ENCODE measurements around the gene CYLD.

Gene CYLD

GRCh38 chr16:50741225-50741780, 583 bp upstream of the CYLD start:
- no peak for DNase-seq

- DNase-seq: no peak
These were observed 802 bp downstream of the CYLD start for GRCh38 chr16:50742576-50743200.

- DNase-seq: no peak
These were observed 1.8 kb downstream of the CYLD start for GRCh38 chr16:50743581-50744225.

- DNase-seq: no peak
These were observed 3.0 kb downstream of the CYLD start for GRCh38 chr16:50744881-50745280.

DNA sequence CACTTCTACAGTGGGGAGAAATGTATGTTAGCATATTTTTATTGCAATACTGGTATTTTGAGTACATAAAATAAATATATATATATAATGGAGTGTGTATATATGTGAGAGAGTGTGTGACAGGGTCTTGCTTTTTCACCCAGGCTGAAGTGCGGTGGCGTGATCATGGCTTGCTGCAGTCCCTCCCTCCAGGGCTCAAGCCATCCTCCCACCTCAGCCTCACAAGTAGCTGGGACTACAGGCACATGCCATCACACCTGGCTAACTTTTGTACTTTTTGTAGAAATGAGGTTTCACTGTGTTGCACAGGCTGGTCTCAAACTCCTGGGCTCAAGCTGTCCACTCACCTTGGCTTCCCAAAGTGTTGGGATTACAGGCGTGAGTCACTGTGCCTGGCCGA, 4.1 kb downstream of the CYLD start:
- no peak for DNase-seq

DNA sequence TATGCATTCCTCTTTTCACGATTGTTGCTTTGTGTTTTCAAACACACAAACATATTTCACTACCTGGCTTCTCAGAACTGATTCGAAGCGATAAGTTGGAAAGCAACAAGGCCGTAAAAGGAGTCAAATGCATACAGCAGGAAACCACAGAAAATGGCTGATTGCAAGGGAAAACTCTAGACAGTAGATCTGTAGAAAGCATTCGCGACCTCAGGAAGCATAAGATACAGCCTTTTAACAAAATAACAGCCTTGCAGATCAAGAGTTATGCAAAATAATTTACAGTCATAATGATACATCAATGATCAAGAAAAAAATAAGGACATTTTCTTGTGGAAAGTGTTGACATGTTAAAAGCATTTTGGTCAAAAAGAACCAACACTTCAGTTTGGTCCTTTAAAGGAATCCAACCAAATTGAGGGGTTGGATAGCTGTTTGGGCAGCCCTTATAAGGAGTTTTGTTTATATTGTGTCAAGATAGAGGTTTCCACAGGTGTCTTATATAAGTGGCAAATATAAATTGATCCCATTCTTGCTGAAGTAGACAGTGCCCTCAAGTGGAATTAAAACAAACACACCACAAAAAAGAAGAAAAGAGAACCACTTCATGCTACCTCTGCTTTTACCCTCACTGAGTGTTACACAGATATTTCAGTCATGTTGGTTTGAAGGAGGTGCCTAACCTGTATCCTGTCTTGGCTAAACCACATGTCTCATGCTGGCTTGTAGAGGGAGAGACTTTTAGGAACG, 5.5 kb downstream of the CYLD start:
- no peak for DNase-seq

GRCh38 chr16:50751528-50751927, 9.6 kb downstream of the CYLD start:
- DNase-seq: no peak

GRCh38 chr16:50752471-50753235, 10.8 kb downstream of the CYLD start:
- DNase-seq: no peak

GRCh38 chr16:50756473-50756872, 14.6 kb downstream of the CYLD start:
- no peak for DNase-seq

DNA sequence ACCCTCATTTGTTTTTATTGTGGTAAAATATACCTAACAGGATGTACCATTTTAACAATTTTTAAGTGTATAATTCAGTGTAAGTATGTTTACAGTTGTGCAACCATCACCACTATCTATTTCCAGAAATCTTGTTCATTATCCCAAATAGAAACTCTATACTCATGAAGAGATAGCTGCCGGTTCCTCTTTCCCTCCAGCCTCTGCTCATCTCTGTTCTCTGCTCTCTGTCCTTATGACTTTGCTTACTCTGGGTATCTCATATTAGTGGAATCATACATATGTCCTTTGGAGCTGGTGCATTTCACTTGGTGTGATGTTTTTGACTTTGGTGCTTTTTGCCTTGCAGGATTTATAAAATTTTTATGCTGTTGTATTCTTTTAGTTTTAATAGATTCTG, 19.4 kb downstream of the CYLD start:
- DNase-seq: no peak

DNA sequence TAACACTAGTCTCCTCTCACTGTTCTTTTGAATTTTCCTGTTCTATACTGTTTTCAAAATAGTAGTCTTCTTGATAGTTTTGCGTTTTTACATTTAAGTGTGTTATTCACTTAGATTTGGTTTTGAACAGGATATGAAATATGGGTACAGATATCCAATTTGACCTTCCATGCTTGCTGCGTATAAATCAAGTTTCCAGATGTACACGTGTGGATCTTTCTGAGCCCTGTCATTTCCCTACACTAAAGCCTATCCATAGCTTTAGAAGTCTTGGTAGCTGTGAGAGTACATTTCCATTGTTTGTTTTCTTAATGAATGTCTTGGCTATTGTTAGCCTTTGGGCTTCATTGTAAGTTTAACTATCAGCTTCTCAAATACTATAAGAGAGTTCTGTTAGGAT, 20.4 kb downstream of the CYLD start:
- no peak for DNase-seq

GRCh38 chr16:50763211-50763610, 21.3 kb downstream of the CYLD start:
- DNase-seq: no peak

DNA sequence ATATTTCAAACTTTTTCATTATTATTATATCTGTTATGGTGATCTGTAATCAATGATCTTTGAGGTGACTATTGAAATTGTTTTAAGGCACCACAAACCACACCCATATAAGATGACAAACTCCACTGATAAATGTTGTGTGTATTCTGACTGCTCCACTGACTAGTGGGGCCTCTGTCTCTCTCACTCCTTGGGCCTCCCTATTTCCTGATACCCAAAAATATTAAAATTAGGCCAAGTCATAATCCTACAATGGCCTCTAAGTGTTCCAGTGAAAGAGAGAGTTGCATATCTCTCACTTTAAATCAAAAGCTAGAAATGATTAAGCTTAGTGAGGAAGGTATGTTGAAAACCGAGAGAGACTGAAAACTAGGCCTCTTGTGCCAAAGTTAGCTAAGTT, 23.4 kb downstream of the CYLD start:
- DNase-seq: no peak

DNA sequence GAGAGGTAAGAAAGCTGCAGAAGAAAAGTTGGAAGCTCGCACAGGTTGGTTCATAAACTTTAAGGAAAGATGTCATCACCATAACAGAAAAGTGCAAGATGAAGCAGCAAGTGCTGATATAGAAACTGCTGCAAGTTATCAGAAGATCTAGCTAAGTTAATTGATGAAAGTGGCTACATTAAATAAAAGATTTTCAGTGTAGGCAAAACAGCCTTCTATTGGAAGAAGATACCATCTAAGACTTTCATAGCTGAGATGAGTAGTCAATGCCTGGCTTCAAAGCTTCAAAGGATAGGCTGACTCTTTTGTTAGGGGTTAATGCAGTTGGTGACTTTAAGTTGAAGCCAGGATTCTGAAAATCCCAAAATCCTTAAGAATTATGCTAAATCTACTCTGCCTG, 24.0 kb downstream of the CYLD start:
- DNase-seq: no peak

DNA sequence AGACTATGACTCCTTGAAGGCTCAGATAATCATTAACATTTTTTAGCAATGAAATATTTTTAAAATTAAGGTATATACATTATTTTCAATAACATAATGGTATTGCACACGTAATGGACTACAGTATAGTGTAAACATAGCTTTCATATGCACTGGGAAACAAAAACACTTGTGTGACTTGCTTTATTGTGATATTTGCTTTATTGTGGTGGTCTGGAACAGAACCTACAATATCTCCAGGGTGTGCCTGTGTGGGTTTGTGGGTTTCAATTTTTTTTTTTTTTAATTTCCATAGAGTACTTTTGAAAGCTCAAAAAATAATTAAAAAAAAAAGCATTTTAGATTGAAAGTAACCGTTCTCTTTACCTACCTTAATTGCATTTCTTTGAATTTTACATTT, 25.3 kb downstream of the CYLD start:
- DNase-seq: no peak

- no peak for DNase-seq
These were observed 29.5 kb downstream of the CYLD start for GRCh38 chr16:50771366-50771765.

DNA sequence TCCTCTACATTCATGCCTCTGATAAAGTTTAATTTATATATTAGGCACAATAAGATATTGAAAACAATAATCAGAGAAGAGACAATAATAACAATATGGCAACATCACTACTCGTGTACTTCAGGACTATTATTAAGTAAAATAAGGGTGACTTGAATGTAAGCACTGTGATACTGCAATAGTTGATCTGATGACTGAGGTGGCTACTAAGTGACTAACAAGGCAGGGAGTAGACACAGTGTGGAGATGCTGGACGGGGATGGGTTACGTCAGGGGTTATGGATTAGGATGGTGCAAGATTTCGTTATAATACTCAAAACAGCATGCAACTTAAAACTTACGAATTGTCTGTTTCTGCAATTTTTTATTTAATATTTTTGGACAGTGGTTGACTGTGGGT, 32.5 kb downstream of the CYLD start:
- DNase-seq: no peak

DNA sequence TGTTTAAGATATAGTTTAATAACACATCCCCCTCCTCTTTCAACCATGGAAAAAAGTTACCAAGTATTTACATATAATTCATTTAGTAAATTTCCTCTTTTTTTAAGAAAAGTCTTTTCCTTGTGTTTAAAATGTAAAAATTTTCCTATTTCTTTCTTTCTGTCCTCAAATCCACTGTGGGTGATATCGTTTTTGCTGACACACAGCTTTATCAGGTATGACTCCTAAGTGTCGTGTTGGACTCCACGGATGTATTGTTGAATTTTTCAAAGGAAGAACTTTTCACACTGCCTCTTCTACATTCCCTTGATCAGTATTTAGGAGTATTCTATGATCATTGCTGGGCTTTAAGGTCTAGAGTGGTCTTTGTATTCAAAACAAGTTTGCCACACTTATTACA, 33.1 kb downstream of the CYLD start:
- DNase-seq: no peak

DNA sequence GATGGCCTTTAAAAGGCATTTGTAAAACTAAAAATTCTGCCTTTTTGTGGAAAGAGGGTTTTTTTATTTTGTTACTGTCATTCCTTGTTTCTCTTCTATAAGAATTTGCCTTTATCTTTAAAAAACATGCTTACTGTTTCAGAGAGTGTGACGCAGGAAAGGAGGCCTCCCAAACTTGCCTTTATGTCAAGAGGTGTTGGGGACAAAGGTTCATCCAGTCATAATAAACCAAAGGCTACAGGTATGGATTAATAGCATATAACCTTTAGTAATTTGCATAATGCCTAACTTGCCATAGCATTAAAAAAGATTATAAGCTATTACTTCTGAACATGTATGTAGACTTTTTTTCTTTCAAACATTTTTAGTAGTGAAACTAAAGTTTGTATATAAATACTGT, 34.2 kb downstream of the CYLD start:
- DNase-seq: no peak

DNA sequence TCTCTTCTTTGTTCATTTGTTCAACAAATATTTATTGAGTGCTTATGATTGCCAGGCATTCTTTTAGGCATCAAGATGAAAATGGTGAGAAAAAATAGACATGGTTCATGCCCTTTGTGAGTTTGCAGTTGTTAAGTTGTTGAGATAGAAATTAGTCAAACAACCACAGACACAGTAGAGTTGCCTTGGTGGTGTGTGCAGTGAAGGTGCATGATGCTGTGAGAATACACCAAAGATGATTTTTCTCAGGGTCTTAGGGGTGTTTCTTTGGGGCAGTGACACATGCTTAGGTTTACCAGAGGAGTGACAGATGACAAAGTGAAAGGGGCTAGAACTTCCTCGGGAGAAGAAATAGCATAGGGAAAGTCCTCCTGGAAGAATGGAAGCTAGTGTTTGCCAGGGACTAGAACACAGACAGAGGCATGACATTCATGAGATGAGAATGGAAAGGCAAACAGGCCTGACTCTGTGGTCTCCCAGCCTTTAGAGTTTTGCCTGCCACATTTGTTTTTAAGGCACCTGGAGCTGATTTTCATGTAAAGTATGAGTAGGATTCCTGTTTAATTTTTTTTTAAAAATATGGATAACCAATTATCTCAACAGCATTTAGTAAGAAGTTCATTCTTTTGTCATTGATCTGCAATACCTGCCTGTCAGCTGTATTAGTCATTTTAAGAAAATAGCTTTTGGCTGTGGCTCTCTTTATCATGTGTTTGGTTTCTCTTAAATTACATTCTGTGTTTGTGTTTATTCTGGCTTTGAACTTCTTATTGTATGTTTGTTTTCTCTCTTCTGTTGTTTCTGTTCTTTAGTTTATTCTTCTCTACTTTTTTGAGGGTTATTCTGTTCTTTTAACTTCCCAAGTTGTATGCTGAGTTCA, 36.6 kb downstream of the CYLD start:
- no peak for DNase-seq

DNA sequence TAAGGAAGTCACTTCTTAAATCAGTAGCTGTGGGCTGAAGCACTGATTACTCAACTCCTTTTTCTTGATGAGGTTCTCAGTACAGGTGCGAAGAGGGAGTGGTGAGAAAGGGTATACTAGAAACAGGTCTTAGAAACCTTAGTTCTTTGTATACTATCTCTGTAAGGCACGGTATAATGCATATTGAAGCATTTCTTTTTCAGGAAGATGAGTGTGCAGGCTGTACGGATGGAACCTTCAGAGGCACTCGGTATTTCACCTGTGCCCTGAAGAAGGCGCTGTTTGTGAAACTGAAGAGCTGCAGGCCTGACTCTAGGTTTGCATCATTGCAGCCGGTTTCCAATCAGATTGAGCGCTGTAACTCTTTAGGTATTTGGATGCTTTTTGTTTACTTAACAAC, 39.2 kb downstream of the CYLD start:
- DNase-seq: no peak

DNA sequence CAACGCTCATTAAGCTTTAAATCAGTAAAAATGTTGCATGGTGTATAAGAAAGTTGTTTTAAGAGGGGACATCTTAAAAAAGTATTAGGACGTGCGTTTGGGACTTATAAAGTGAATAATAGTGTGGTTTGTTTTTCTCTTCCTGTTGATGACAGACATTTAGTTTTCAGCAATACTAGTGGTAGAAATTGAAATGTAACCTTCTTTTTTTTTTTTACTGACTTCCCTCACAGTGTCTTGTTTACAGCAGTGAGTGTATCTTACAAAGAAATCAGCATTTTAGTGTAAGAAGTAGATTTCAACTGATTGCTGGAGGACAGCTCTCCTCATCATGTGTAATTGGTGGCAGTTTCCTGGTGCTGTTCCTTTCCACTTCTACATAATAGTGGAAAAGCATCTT, 39.6 kb downstream of the CYLD start:
- no peak for DNase-seq
